ENCODE results near the gene MZB1. TPM values are rescaled to one million over a fixed set of nuclear protein-coding genes. Genes with fewer than 3 reads are reported as not detected.
"Not testable (repeated sequence)": the region's sequence is repeated elsewhere in the genome, so short reads cannot be mapped to it uniquely, and the experiment has no call there.

MZB1 gene
- total RNA-seq, 2 donors from 2014 or later, result 10.6 to 13.2 TPM

- Histone ChIP-seq H3K4me1 (peaks cover 12% of the 10 kb centered on the region), H3K4me3 (no peak overlapping the region), H3K36me3 (no peaks in the 10 kb centered on the region), H3K9ac (ENCODE audit: low read depth in 2 of 2, low read length in 2 of 2) (no peak overlapping the region), H3K27me3 (no peaks in the 10 kb centered on the region), H3K9me3 (no peaks in the 10 kb centered on the region), H3K27ac (no peak overlapping the region)
- TF ChIP-seq CTCF (IDR thresholded peaks at IDR 0.05), result no peak
- intact Hi-C loops (cut with DNase I), result no loop called here
- no peak for DNase-seq
Observed at GRCh38 chr5:139414581-139415130, 24.9 kb upstream of the MZB1 start.

- intact Hi-C loops (cut with DNase I), result no loop called here
- TF ChIP-seq CTCF (IDR thresholded peaks at IDR 0.05), result no peak
- Histone ChIP-seq H3K9ac (ENCODE audit: low read depth in 2 of 2, low read length in 2 of 2) (no peak overlapping the region), H3K36me3 (no peaks in the 10 kb centered on the region), H3K9me3 (no peaks in the 10 kb centered on the region), H3K27me3 (no peaks in the 10 kb centered on the region), H3K4me3 (no peak overlapping the region), H3K4me1 (peaks cover 7% of the 10 kb centered on the region), H3K27ac (no peak overlapping the region)
- DNase-seq, result no peak
Observed at GRCh38 chr5:139413963-139414362, 24.2 kb upstream of the MZB1 start.

- H3K4me3 ChIP-seq, result no peak overlapping the region
- no peak for TF ChIP-seq CTCF (IDR thresholded peaks at IDR 0.05)
- H3K9ac ChIP-seq (ENCODE audit: low read depth in 2 of 2, low read length in 2 of 2), result no peak overlapping the region
- no peaks in the 10 kb centered on the region for H3K9me3 ChIP-seq
- no peaks in the 10 kb centered on the region for H3K36me3 ChIP-seq
- H3K27ac ChIP-seq, result no peak overlapping the region
- H3K4me1 ChIP-seq, result peaks cover 7% of the 10 kb centered on the region
- DNase-seq, result no peak
- intact Hi-C loops (cut with DNase I), result no loop called here
- H3K27me3 ChIP-seq, result no peaks in the 10 kb centered on the region
Observed at GRCh38 chr5:139413153-139413552, 23.4 kb upstream of the MZB1 start.

GRCh38 chr5:139410993-139411828 is 21.5 kb upstream of the MZB1 start:
- H3K27me3 ChIP-seq, result no peaks in the 10 kb centered on the region
- TF ChIP-seq CTCF (IDR thresholded peaks at IDR 0.05), result no peak
- intact Hi-C loops (cut with DNase I), result no loop called here
- H3K4me3 ChIP-seq, result no peak overlapping the region
- H3K9ac ChIP-seq (ENCODE audit: low read depth in 2 of 2, low read length in 2 of 2), result no peak overlapping the region
- no peaks in the 10 kb centered on the region for H3K9me3 ChIP-seq
- DNase-seq, result no peak
- H3K36me3 ChIP-seq, result no peaks in the 10 kb centered on the region
- H3K4me1 ChIP-seq, result no peaks in the 10 kb centered on the region
- no peak overlapping the region for H3K27ac ChIP-seq

GRCh38 chr5:139410121-139410992 is 20.6 kb upstream of the MZB1 start:
- H3K9ac ChIP-seq (ENCODE audit: low read depth in 2 of 2, low read length in 2 of 2), result no peak overlapping the region
- H3K27ac ChIP-seq, result no peak overlapping the region
- intact Hi-C loops (cut with DNase I), result no loop called here
- no peaks in the 10 kb centered on the region for H3K36me3 ChIP-seq
- H3K4me3 ChIP-seq, result no peak overlapping the region
- DNase-seq, result no peak
- no peak for TF ChIP-seq CTCF (IDR thresholded peaks at IDR 0.05)
- no peaks in the 10 kb centered on the region for H3K27me3 ChIP-seq
- H3K9me3 ChIP-seq, result no peaks in the 10 kb centered on the region
- H3K4me1 ChIP-seq, result no peaks in the 10 kb centered on the region

DNA sequence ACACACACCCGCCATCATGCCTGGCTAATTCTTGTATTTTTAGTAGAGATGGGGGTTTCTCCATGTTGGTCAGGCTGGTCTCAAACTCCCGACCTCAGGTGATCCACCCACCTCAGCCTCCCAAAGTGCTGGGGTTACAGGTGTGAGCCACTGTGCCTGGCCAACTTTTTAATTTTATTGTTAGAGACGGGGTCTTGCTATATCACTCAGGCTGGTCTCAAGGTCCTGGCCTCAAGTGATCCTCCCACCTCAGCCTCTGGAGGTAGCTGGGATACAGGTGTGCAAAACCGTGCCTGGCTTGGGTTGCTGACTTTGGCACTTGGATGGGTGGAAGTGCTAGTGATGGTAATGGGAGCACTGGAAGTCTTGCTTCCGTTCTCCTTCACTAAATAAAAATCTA is 19.4 kb upstream of the MZB1 start:
- intact Hi-C loops (cut with DNase I); DNase-seq; H3K9ac ChIP-seq (ENCODE audit: low read depth in 2 of 2, low read length in 2 of 2); H3K4me3 ChIP-seq; H3K27ac ChIP-seq; H3K36me3 ChIP-seq; H3K4me1 ChIP-seq; H3K27me3 ChIP-seq; H3K9me3 ChIP-seq: not testable (repeated sequence)
